22Rv1 (cell line): ENCODE data around the gene NUP153.

ENCODE experiments used
- ZFX ChIP-seq: fragments of 450-650 bp; IDR thresholded peaks from 2 replicates; pipeline ENCODE4 v1.6.1; 2017; ENCODE audit warnings: antibody characterized with exemption, borderline replicate concordance
- TF ChIP-seq, protein P1 (sequence below): fragments of 450-650 bp; IDR thresholded peaks from 2 replicates; pipeline ENCODE4 v1.5.1; 2017; ENCODE audit warnings: mild to moderate bottlenecking

GRCh38 chr6:17612048-17612447 is 94.7 kb downstream of the NUP153 start:
- TF ChIP-seq, protein P1, sequence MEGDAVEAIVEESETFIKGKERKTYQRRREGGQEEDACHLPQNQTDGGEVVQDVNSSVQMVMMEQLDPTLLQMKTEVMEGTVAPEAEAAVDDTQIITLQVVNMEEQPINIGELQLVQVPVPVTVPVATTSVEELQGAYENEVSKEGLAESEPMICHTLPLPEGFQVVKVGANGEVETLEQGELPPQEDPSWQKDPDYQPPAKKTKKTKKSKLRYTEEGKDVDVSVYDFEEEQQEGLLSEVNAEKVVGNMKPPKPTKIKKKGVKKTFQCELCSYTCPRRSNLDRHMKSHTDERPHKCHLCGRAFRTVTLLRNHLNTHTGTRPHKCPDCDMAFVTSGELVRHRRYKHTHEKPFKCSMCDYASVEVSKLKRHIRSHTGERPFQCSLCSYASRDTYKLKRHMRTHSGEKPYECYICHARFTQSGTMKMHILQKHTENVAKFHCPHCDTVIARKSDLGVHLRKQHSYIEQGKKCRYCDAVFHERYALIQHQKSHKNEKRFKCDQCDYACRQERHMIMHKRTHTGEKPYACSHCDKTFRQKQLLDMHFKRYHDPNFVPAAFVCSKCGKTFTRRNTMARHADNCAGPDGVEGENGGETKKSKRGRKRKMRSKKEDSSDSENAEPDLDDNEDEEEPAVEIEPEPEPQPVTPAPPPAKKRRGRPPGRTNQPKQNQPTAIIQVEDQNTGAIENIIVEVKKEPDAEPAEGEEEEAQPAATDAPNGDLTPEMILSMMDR: no peak
- TF ChIP-seq ZFX: no peak
